Activated B cell treated with CpG ODN at 0.5 μM for 24 hours (primary cell): ENCODE data around the gene COL4A1. TPM values are rescaled to one million over a fixed set of nuclear protein-coding genes. Genes with fewer than 3 reads are reported as not detected.
"Not testable (repeated sequence)": the region's sequence is repeated elsewhere in the genome, so short reads cannot be mapped to it uniquely, and the experiment has no call there.

Experiments
- ATAC-seq: fragments of 200-7000 bp; cut with Tn5 transposase; one replicate; pipeline ENCODE4 v1.10.0; 2021; ENCODE audit warnings: low read depth, mild to moderate bottlenecking, moderate library complexity
- CTCF ChIA-PET: fragments of 350-600 bp; sonication (Branson Sonifier 250); formaldehyde crosslinking; loops from one replicate; lab custom pipeline; 2021; ENCODE audit warnings: antibody characterized with exemption; lab: Charles Lee
- POLR2A ChIA-PET: fragments of 350-600 bp; sonication (Branson Sonifier 250); formaldehyde crosslinking; loops from one replicate; lab custom pipeline; 2021; ENCODE audit warnings: antibody characterized with exemption; lab: Charles Lee
- DNase-seq: peaks from one replicate; pipeline ENCODE4 v3.0.0; 2022
- H3K27ac Mint-ChIP-seq: one replicate; pipeline ENCODE4 v1.8.0; 2020; ENCODE audit warnings: mixed read lengths
- H3K27me3 Mint-ChIP-seq: one replicate; pipeline ENCODE4 v1.8.0; 2021; ENCODE audit warnings: mixed read lengths
- H3K36me3 Mint-ChIP-seq: one replicate; pipeline ENCODE4 v1.8.0; 2021; ENCODE audit warnings: low read depth, mixed read lengths
- H3K4me1 Mint-ChIP-seq: one replicate; pipeline ENCODE4 v1.8.0; 2021; ENCODE audit warnings: mixed read lengths
- H3K4me3 Mint-ChIP-seq: one replicate; pipeline ENCODE4 v1.8.0; 2020; ENCODE audit warnings: mild to moderate bottlenecking, mixed read lengths
- H3K9me3 Mint-ChIP-seq: one replicate; pipeline ENCODE4 v1.8.0; 2020; ENCODE audit warnings: mixed read lengths
- CTCF ChIP-seq: fragments of 200-600 bp; IDR thresholded peaks from one replicate; pipeline ENCODE4 v1.8.0; 2022; ENCODE audit warnings: antibody characterized with exemption, mild to moderate bottlenecking
- intact Hi-C: fragments of 100-400 bp; cut with micrococcal nuclease; formaldehyde crosslinking; loops from one replicate; pipeline ENCODE4 v1.15.1; 2024
- total RNA-seq: library from RNA; stranded (reverse); gene quantifications from 2 replicates; pipeline ENCODE4 v1.2.3, GENCODE V29; 2022

The COL4A1 gene
- total RNA-seq, 1 donor from 2014 or later, result not detected

DNA sequence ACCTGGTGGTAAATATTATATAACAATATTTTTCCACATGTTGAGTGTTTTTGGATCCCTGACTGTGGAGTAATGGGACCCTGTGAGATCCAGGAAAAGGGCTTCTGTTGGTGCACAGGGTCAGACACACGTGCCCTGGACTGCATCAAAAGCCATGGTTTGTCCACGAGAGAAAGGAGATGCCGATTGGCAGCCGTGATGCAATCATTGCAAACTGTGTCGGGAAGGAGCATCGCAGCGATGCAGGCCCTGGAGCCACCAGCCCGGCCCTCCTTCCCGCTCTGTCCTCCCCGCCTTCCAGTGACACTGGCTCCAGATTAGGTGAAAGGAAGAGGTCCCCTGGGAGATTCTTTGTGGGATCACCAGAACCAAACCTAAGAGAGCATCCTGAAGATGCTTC, 9.2 kb upstream of the COL4A1 start:
- no peak overlapping the region for H3K27ac Mint-ChIP-seq
- H3K4me3 Mint-ChIP-seq, result no peak overlapping the region
- H3K27me3 Mint-ChIP-seq, result peaks cover 25% of the 10 kb centered on the region
- intact Hi-C loops, result no loop called here
- CTCF ChIA-PET, result no interaction called here
- H3K4me1 Mint-ChIP-seq, result no peaks in the 10 kb centered on the region
- TF ChIP-seq CTCF, result no peak
- H3K9me3 Mint-ChIP-seq, result no peaks in the 10 kb centered on the region
- no peak for DNase-seq
- H3K36me3 Mint-ChIP-seq, result no peaks in the 10 kb centered on the region
- ATAC-seq, result no peak
- POLR2A ChIA-PET, result no interaction called here

- ChIA-PET POLR2A (no interaction called here), CTCF (no interaction called here)
- DNase-seq (no peak), ATAC-seq (no peak)
- no peak overlapping the region for H3K27ac Mint-ChIP-seq
- intact Hi-C loops, result no loop called here
- no peaks in the 10 kb centered on the region for H3K9me3 Mint-ChIP-seq
- H3K27me3 Mint-ChIP-seq, result peaks cover 31% of the 10 kb centered on the region
- H3K4me3 Mint-ChIP-seq, result no peak overlapping the region
- no peaks in the 10 kb centered on the region for H3K36me3 Mint-ChIP-seq
- no peak for TF ChIP-seq CTCF
- H3K4me1 Mint-ChIP-seq, result no peaks in the 10 kb centered on the region
These were observed 7.7 kb upstream of the COL4A1 start for GRCh38 chr13:110314516-110315245.

DNA sequence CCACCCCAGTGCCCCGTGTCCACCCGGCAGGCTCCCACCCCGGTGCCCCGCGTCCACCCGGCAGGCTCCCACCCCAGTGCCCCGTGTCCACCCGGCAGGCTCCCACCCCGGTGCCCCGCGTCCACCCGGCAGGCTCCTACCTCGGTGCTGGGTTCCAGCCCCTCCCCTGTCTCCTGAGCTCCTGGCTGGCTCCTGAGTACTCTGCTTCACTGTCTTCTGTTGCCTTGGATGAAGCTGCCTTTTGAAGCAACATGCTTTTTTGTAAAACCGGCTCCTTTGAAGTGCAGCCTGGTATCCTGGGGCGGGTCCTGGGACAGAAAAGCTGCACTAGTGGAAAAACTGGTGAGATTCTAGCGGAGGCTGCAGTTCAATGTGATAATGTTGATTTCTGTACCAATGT, 6.8 kb upstream of the COL4A1 start:
- not testable (repeated sequence) for ATAC-seq

DNA sequence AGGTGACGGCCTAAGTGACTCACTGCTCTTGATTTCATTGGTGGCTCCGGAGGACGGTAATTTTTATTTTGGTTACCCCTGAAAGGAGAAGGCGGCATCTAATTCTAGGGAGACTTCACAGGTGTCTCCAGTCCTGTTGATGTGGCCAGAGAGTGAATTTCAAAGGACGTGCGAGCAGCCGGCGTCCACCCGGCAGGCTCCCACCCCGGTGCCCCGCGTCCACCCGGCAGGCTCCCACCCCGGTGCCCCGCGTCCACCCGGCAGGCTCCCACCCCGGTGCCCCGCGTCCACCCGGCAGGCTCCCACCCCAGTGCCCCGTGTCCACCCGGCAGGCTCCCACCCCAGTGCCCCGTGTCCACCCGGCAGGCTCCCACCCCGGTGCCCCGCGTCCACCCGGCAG, 6.3 kb upstream of the COL4A1 start:
- ATAC-seq, CTCF ChIA-PET, intact Hi-C loops, H3K4me1 Mint-ChIP-seq, H3K9me3 Mint-ChIP-seq, H3K36me3 Mint-ChIP-seq, H3K4me3 Mint-ChIP-seq, DNase-seq, H3K27ac Mint-ChIP-seq, POLR2A ChIA-PET: not testable (repeated sequence)
- H3K27me3 Mint-ChIP-seq, result peaks cover 40% of the 10 kb centered on the region

More for the DNA sequence above, 6.8 kb upstream of the COL4A1 start:
- peaks cover 35% of the 10 kb centered on the region for H3K27me3 Mint-ChIP-seq
- H3K36me3 Mint-ChIP-seq, CTCF ChIA-PET, H3K4me3 Mint-ChIP-seq, H3K9me3 Mint-ChIP-seq, H3K27ac Mint-ChIP-seq, intact Hi-C loops, DNase-seq, H3K4me1 Mint-ChIP-seq, POLR2A ChIA-PET: not testable (repeated sequence)

GRCh38 chr13:110312339-110313031, 5.5 kb upstream of the COL4A1 start:
- DNase-seq, result no peak
- intact Hi-C loops, result no loop called here
- TF ChIP-seq CTCF, result no peak
- Mint-ChIP-seq H3K27ac (no peak overlapping the region), H3K36me3 (no peaks in the 10 kb centered on the region), H3K27me3 (peaks cover 46% of the 10 kb centered on the region), H3K4me3 (no peak overlapping the region), H3K4me1 (peaks cover 3% of the 10 kb centered on the region), H3K9me3 (no peaks in the 10 kb centered on the region)
- POLR2A ChIA-PET, result no interaction called here
- CTCF ChIA-PET, result no interaction called here
- ATAC-seq, result no peak
